Neuronal stem cell (in vitro differentiated cells): ENCODE measurements around the gene VPREB3.
A peak's percentile ranks its signal among the peaks of the same experiment; 100 is the strongest.

Experiments used
- DNase-seq: peaks from one replicate; pipeline ENCODE4 v3.0.0-alpha.2; 2013; ENCODE audit warnings: low spot score
- H2AFZ ChIP-seq: one replicate; pipeline ENCODE4 v1.6.1; 2013; ENCODE audit warnings: mild to moderate bottlenecking, low read length, inconsistent platforms
- H2AK5ac ChIP-seq: 2 replicates; pipeline ENCODE4 v1.6.1; 2013; ENCODE audit warnings: low read depth, mild to moderate bottlenecking, inconsistent platforms, low read length, moderate library complexity, mixed read lengths
- H2BK120ac ChIP-seq: 2 replicates; pipeline ENCODE4 v1.6.1; 2013; ENCODE audit warnings: low read depth, mild to moderate bottlenecking, inconsistent platforms, low read length, moderate library complexity, mixed read lengths
- H2BK12ac ChIP-seq: one replicate; pipeline ENCODE4 v1.6.1; 2013; ENCODE audit warnings: low read length, inconsistent platforms
- H2BK15ac ChIP-seq: 2 replicates; pipeline ENCODE4 v1.6.1; 2013; ENCODE audit warnings: mild to moderate bottlenecking, low read length, inconsistent platforms, mixed read lengths
- H2BK5ac ChIP-seq: one replicate; pipeline ENCODE4 v1.6.1; 2013; ENCODE audit warnings: inconsistent platforms, mild to moderate bottlenecking, low read length, moderate library complexity
- H3K14ac ChIP-seq: one replicate; pipeline ENCODE4 v1.6.1; 2013; ENCODE audit warnings: low read length, inconsistent platforms
- H3K18ac ChIP-seq: 2 replicates; pipeline ENCODE4 v1.6.1; 2013; ENCODE audit warnings: low read length, inconsistent platforms
- H3K23ac ChIP-seq: 2 replicates; pipeline ENCODE4 v1.6.1; 2013; ENCODE audit warnings: low read depth, mild to moderate bottlenecking, mixed read lengths, low read length, inconsistent platforms; ENCODE audit not compliant: poor library complexity
- H3K27ac ChIP-seq: replicated peaks from 3 replicates; pipeline ENCODE4 v1.5.1; 2013; ENCODE audit warnings: low read length, inconsistent platforms
- H3K27me3 ChIP-seq, 3 experiments: 2 replicates each; pipeline ENCODE4 v1.6.1; 2013; ENCODE audit warnings: low read length in 3 of 3, mild to moderate bottlenecking in 2 of 3, inconsistent platforms in 1 of 3, low read depth in 1 of 3, mixed read lengths in 1 of 3, moderate library complexity in 1 of 3; ENCODE audit not compliant: control insufficient read depth in 3 of 3, insufficient read depth in 3 of 3
- H3K36me3 ChIP-seq, 2 donors: replicated peaks in 1 of 2; 2 replicates each; pipeline ENCODE4 v1.6.1; 2013; ENCODE audit warnings: low read length in 2 of 2; ENCODE audit not compliant: control insufficient read depth in 2 of 2, insufficient read depth in 2 of 2
- H3K4ac ChIP-seq: 2 replicates; pipeline ENCODE4 v1.6.1; 2013; ENCODE audit warnings: inconsistent platforms, mild to moderate bottlenecking, low read length, moderate library complexity
- H3K4me1 ChIP-seq, 2 donors: 1 replicate in 1 of 2; 2 replicates in 1 of 2; pipeline ENCODE4 v1.6.1; 2013; ENCODE audit warnings: low read length in 2 of 2, low read depth in 1 of 2; ENCODE audit not compliant: control insufficient read depth in 2 of 2, insufficient read depth in 1 of 2
- H3K4me2 ChIP-seq: one replicate; pipeline ENCODE4 v1.6.1; 2013; ENCODE audit warnings: mild to moderate bottlenecking, low read length, inconsistent platforms; ENCODE audit not compliant: insufficient read depth, poor library complexity, severe bottlenecking
- H3K4me3 ChIP-seq, 2 donors: 2 replicates each; pipeline ENCODE4 v1.5.1; 2013; ENCODE audit warnings: low read length in 2 of 2, mild to moderate bottlenecking in 2 of 2, inconsistent platforms in 1 of 2, moderate library complexity in 1 of 2
- H3K79me1 ChIP-seq: one replicate; pipeline ENCODE4 v1.6.1; 2013; ENCODE audit warnings: low read depth, mild to moderate bottlenecking, inconsistent platforms, low read length, moderate library complexity
- H3K9ac ChIP-seq: one replicate; pipeline ENCODE4 v1.6.1; 2013; ENCODE audit warnings: mild to moderate bottlenecking, low read depth, low read length, inconsistent platforms; ENCODE audit not compliant: poor library complexity
- H3K9me3 ChIP-seq, 2 donors: replicated peaks in 1 of 2; 2 replicates each; pipeline versions ENCODE3 to v1.6.1; 2013; ENCODE audit warnings: low read length in 2 of 2, mild to moderate bottlenecking in 2 of 2, inconsistent platforms in 1 of 2, low read depth in 1 of 2, mixed read lengths in 1 of 2, moderate library complexity in 1 of 2; ENCODE audit not compliant: control insufficient read depth in 2 of 2, insufficient read depth in 1 of 2
- H4K8ac ChIP-seq: one replicate; pipeline ENCODE4 v1.6.1; 2013; ENCODE audit warnings: low read depth, mild to moderate bottlenecking, inconsistent platforms, low read length, moderate library complexity
- H4K91ac ChIP-seq: one replicate; pipeline ENCODE4 v1.6.1; 2013; ENCODE audit warnings: low read length, low read depth, mild to moderate bottlenecking, inconsistent platforms; ENCODE audit not compliant: poor library complexity
- WGBS, 2 donors: extraction: QIAGEN DNeasy Blood & Tissue Kit; methylation state at CpG; one replicate each; pipeline ENCODE4 v1.1.7; 2013; ENCODE audit warnings: missing lambda C conversion rate in 2 of 2, mixed read lengths in 1 of 2; ENCODE audit not compliant: insufficient read length in 2 of 2, insufficient replicate concordance in 1 of 2; ENCODE audit errors: extremely low coverage in 2 of 2; 5-methylcytosine and 5-hydroxymethylcytosine counted together

The VPREB3 gene

DNA sequence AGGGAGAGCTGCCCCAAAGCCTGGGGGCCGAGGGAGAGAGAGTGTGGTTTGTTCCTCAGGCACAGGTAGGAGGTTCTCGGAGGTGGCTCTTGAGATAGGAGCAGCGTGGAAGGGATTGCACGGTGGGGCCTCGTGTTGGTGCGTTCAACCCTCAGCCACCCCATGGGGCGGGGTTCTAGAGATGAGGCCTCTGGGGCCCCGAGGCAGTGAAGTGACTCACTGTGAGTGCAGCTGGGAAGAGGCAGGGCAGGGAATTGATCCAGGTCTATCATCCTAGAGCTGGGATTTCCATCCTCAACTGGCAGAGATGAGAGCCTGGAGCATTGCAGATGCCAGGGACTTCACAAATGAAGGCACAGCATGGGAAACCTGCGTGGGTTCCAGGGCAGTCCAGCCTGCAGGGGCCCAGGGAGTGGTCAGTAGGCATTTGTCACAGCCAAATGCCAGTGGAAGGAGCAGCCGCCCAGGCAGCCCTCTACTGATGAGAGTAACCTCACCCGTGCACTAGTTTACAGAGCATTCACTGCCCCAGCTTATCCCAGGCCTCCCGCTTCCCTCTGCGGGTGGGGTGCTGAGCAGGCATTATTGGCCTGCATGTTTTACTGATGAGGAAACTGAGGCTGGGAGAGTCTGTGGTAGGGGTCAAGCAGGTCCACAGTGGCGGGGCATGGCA lies 27.4 kb upstream of the VPREB3 start:
- Histone ChIP-seq H3K18ac (peak overlapping the region; percentile 57), H2BK15ac (peak overlapping the region; percentile 37), H3K27ac (no peak overlapping the region), H2BK5ac (peak overlapping the region; percentile 82), H3K4me1 (peaks cover 3 to 4% of the 10 kb centered on the region in 2 donors), H3K23ac (peak overlapping the region; percentile 57), H3K4me2 (no peak overlapping the region), H3K79me1 (peaks cover 1% of the 10 kb centered on the region), H2AK5ac (peak overlapping the region; percentile 52), H3K4me3 (no peak overlapping the region), H2BK120ac (no peak overlapping the region), H3K4ac (no peak overlapping the region), H2BK12ac (no peak overlapping the region), H2AFZ (no peak overlapping the region), H3K9me3 (no peaks in the 10 kb centered on the region), H3K9ac (no peak overlapping the region), H3K36me3 (no peaks in the 10 kb centered on the region), H3K27me3 (no peaks in the 10 kb centered on the region), H3K14ac (peak overlapping the region; percentile 71), H4K8ac (no peak overlapping the region), H4K91ac (no peak overlapping the region)
- DNase-seq, result no peak
- no CpG with 5 or more reads among the region's 14 CpGs for WGBS, 2 donors

- Histone ChIP-seq H3K27me3 (no peaks in the 10 kb centered on the region), H2AK5ac (peak overlapping the region; percentile 46), H3K4ac (no peak overlapping the region), H3K4me3 (no peak overlapping the region), H3K14ac (peak overlapping the region; percentile 71), H2BK120ac (no peak overlapping the region), H2BK12ac (no peak overlapping the region), H2AFZ (no peak overlapping the region), H4K8ac (no peak overlapping the region), H3K4me2 (no peak overlapping the region), H4K91ac (no peak overlapping the region), H3K18ac (peak overlapping the region; percentile 57), H3K9ac (peak overlapping the region; percentile 60), H3K79me1 (peaks cover 1% of the 10 kb centered on the region), H2BK15ac (peak overlapping the region; percentile 37), H3K23ac (no peak overlapping the region), H3K4me1 (peaks cover 0 to under 1% of the 10 kb centered on the region in 2 donors), H2BK5ac (peak overlapping the region; percentile 20), H3K36me3 (no peaks in the 10 kb centered on the region), H3K9me3 (no peaks in the 10 kb centered on the region), H3K27ac (no peak overlapping the region)
- WGBS, 2 donors, result no CpG with 5 or more reads among the region's 15 CpGs
- DNase-seq, result no peak
Observed at GRCh38 chr22:23781065-23781464, 26.8 kb upstream of the VPREB3 start.

DNA sequence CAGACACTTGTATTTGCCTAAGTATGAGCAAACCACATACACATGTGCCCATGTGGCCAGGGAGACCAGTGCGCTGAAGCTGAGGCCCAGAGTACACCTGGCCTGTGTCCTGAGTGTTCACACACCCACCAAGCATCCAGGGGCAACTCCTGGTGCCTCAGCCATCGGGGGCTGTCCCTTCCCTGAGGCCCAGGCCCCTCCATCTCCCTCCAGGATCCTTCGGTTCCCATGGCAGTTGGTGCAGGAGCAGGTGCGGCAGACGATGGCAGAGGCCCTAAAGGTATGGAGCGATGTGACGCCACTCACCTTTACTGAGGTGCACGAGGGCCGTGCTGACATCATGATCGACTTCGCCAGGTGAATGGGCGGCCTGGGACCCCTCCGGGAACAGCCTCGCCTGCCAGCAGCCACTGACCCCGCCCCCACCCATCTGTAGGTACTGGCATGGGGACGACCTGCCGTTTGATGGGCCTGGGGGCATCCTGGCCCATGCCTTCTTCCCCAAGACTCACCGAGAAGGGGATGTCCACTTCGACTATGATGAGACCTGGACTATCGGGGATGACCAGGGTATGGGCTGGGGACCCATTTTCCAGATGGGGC lies 26.0 kb upstream of the VPREB3 start:
- no peak overlapping the region for H3K27ac ChIP-seq
- H3K36me3 ChIP-seq, result no peaks in the 10 kb centered on the region
- H3K4me2 ChIP-seq, result no peak overlapping the region
- WGBS, 2 donors, result no CpG with 5 or more reads among the region's 20 CpGs
- H3K4ac ChIP-seq, result no peak overlapping the region
- no peak overlapping the region for H3K4me3 ChIP-seq
- H3K9me3 ChIP-seq, result no peaks in the 10 kb centered on the region
- H2BK15ac ChIP-seq, result no peak overlapping the region
- H3K27me3 ChIP-seq, result no peaks in the 10 kb centered on the region
- no peak overlapping the region for H3K18ac ChIP-seq
- no peak for DNase-seq
- no peak overlapping the region for H4K8ac ChIP-seq
- H3K14ac ChIP-seq, result no peak overlapping the region
- no peak overlapping the region for H2BK12ac ChIP-seq
- no peak overlapping the region for H2BK5ac ChIP-seq
- H4K91ac ChIP-seq, result no peak overlapping the region
- no peak overlapping the region for H2AFZ ChIP-seq
- H3K4me1 ChIP-seq, result no peaks in the 10 kb centered on the region
- peak overlapping the region; percentile 46 for H2AK5ac ChIP-seq
- no peak overlapping the region for H3K9ac ChIP-seq
- H3K23ac ChIP-seq, result no peak overlapping the region
- peaks cover 1% of the 10 kb centered on the region for H3K79me1 ChIP-seq
- no peak overlapping the region for H2BK120ac ChIP-seq

DNA sequence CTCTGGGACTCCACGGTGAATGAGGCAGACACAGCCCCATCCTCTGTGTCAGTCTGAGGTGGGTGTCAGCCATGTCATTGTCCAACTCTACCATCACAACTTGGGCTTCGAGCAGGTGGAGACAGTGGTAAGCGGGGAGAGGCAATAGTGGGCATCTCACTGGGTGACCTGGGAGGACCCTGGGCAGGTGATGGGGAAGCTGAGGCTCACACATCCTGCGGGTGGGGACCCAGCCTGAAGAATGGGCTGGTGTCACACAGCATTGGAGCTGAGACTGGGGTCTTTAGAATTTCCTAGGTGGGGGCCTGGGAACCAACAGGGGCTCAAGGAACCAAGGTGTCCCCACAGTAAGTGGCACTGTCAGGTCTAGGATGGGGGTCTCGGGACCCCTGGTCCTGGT lies 25.5 kb upstream of the VPREB3 start:
- Histone ChIP-seq H3K14ac (no peak overlapping the region), H3K23ac (no peak overlapping the region), H3K79me1 (peaks cover 1% of the 10 kb centered on the region), H2BK12ac (no peak overlapping the region), H4K8ac (no peak overlapping the region), H3K9ac (no peak overlapping the region), H4K91ac (no peak overlapping the region), H2BK15ac (no peak overlapping the region), H2BK120ac (no peak overlapping the region), H3K4ac (no peak overlapping the region), H3K27ac (no peak overlapping the region), H3K36me3 (no peaks in the 10 kb centered on the region), H2BK5ac (no peak overlapping the region), H3K9me3 (no peaks in the 10 kb centered on the region), H3K27me3 (no peaks in the 10 kb centered on the region), H3K4me3 (no peak overlapping the region), H2AK5ac (peak overlapping the region; percentile 92), H3K4me2 (no peak overlapping the region), H2AFZ (no peak overlapping the region), H3K18ac (no peak overlapping the region), H3K4me1 (no peaks in the 10 kb centered on the region)
- DNase-seq, result no peak
- no CpG with 5 or more reads among the region's 5 CpGs for WGBS, 2 donors
